Naive B cell (primary cell): ENCODE results near the gene GRIN1. TPM values are rescaled to one million over a fixed set of nuclear protein-coding genes. Genes with fewer than 3 reads are reported as not detected.

Experiments
- ATAC-seq, 2 donors: fragments of 150-1000 bp; cut with Tn5 transposase; 2 replicates each; pipeline ENCODE4 v1.10.0; 2021; ENCODE audit warnings: low read depth in 2 of 2, mild to moderate bottlenecking in 2 of 2, moderate library complexity in 2 of 2
- DNase-seq: peaks from one replicate; pipeline ENCODE4 v3.0.0; 2022
- H3K27ac Mint-ChIP-seq, 6 donors: one replicate each; pipeline ENCODE4 v1.8.0; 2020 to 2022; ENCODE audit warnings: mild to moderate bottlenecking in 6 of 6, mixed read lengths in 6 of 6, moderate library complexity in 5 of 6, inconsistent platforms in 2 of 6
- H3K27me3 Mint-ChIP-seq, 3 donors: one replicate each; pipeline ENCODE4 v1.8.0; 2021 to 2022; ENCODE audit warnings: mixed read lengths in 3 of 3, mild to moderate bottlenecking in 1 of 3
- H3K36me3 Mint-ChIP-seq, 2 donors: one replicate each; pipeline ENCODE4 v1.8.0; 2020 to 2022; ENCODE audit warnings: mixed read lengths in 2 of 2, inconsistent platforms in 1 of 2, mild to moderate bottlenecking in 1 of 2
- H3K4me1 Mint-ChIP-seq, 3 donors: one replicate each; pipeline ENCODE4 v1.8.0; 2020 to 2022; ENCODE audit warnings: mixed read lengths in 3 of 3, inconsistent platforms in 1 of 3, mild to moderate bottlenecking in 1 of 3, moderate library complexity in 1 of 3
- H3K4me3 Mint-ChIP-seq, 8 donors: one replicate each; pipeline ENCODE4 v1.8.0; 2020 to 2022; ENCODE audit warnings: mild to moderate bottlenecking in 8 of 8, mixed read lengths in 8 of 8, moderate library complexity in 8 of 8, inconsistent platforms in 2 of 8
- H3K9me3 Mint-ChIP-seq, 7 donors: one replicate each; pipeline ENCODE4 v1.8.0; 2020 to 2022; ENCODE audit warnings: mixed read lengths in 7 of 7, mild to moderate bottlenecking in 5 of 7, inconsistent platforms in 2 of 7, moderate library complexity in 1 of 7
- polyA plus RNA-seq, 6 donors: library from polyadenylated mRNA; unstranded; fragments of 300-500 nt; fragmentation: Illumina TruSeq; gene quantifications; one replicate each; pipeline ENCODE4 v1.2.3, GENCODE V29; 2021; ENCODE audit warnings: low read depth in 6 of 6

The GRIN1 gene
- polyA plus RNA-seq, 6 donors from 2014 or later, result not detected

DNA sequence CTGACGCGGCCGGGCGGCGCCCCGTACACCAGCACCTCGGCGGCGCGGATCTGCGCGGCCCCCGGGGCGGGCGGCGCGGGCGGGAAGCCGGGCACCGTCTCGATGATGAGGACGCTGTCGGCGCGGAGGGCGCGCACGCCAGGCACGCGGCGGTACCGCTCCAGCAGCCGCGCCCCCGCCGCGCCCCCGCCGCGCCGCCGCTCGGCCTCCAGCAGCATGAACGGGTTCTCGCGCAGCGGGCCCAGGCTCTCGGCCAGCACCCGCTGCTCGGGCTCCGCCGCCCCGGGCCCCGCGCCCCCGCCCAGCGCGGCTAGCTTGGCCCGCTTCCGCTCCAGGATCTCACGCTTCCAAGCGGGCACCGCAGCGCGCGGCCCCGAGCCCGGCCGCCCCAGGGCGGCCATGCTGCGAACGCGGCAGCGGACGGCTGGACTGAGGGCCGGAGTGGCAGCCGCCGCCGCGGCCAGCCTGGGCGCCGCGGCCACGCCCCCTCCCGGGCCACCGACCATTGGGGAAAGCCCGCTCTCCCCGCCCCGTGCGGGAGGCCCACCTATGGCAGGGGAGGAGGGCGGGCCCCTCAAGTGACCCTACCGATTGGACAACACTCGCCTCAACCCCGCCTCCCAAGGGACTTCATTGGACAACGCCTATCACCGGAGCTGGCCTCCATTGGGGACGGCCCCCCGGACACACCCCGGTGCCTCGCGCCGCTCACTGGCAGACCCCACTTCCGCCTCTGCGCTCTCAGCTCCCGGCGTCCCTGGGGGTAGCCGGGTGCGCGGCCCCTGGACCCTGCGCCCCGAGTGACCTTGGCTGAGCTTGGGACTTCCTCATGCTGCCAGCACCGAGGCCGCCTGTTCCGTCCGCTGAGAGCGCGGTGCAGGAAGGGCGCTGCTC is 61.6 kb downstream of the GRIN1 start, which contains the start of gene TPRN:
TPRN (minus strand) TSS at position 431 of the 894 bp plus-strand sequence; CDS start at position 401, 30 bp downstream.
- no peaks in the 10 kb centered on the region for H3K27me3 Mint-ChIP-seq
- ATAC-seq, result peak; percentile 87 to 89
- H3K27ac Mint-ChIP-seq, result peak within 1 kb of the TSS; percentile 72 to 95 (median 87)

DNA sequence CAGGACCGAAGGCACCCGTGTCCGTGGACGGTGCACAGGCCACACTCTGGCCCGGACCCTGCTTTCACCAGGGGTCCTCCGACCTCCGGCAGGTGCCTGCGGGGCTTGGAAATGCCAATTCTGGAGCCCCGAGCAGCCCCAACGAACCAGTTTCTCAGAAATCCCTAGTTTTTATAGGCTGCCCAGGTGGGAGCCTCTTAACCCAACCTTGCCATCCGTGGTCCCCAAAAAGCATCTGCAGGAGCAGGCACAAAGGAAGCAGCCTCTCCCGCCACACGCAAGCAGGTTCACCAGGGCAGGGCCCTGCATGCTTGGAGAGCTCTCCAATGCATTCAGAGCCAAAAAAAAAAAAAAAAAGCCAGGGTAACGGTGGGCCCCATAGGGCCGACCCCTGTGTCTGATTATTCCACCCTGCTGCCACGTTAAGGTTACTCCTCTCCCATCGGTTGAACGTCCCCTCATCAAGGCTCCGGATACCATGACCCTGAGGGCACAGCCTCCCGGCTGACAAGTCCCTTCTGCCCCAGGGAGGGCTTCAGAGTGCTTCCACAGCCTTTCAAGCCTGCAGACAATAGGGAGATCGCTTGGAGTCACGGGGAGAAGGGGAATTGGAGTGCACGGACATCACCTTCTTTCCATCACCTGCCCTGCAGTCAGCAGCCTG is 62.4 kb downstream of the GRIN1 start:
- Mint-ChIP-seq H3K27ac (peak overlapping the region; percentile 72 to 95 (median 86)), H3K27me3 (no peaks in the 10 kb centered on the region), H3K4me3 (peak overlapping the region; percentile 81 to 92 (median 87)), H3K9me3 (no peaks in the 10 kb centered on the region), H3K4me1 (peaks cover 23 to 50% (median 48%) of the 10 kb centered on the region in 3 donors), H3K36me3 (no peaks in the 10 kb centered on the region)
- ATAC-seq (no peak), DNase-seq (no peak)

More for the DNA sequence above, 61.6 kb downstream of the GRIN1 start, which contains the start of gene TPRN:
- Mint-ChIP-seq H3K4me3 (peak within 1 kb of the TSS; percentile 84 to 92 (median 87)), H3K36me3 (no peaks in the 10 kb centered on the region), H3K9me3 (no peaks in the 10 kb centered on the region), H3K4me1 (peaks cover 15 to 42% (median 40%) of the 10 kb centered on the region in 3 donors)
- peak; percentile 99 for DNase-seq

DNA sequence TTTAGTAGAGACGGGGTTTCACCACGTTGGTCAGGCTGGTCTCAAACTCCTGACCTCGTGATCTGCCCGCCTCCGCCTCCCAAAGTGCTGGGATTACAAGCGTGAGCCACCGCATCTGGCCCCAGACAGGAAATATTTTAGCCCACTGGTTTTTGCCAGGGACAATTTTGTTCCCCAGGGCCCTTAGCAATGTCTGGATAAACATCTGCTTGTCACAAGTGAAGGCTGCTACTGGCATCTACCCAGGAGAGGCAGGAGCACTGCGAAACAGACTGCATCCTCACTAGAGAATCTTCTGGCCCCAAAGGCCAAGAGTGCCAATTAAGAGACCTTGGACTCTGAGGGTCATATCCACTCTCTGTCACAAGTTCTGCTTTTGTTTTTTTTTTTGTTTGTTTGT is 64.0 kb downstream of the GRIN1 start:
- DNase-seq, result no peak
- ATAC-seq, result no peak
- Mint-ChIP-seq H3K36me3 (no peaks in the 10 kb centered on the region), H3K9me3 (no peaks in the 10 kb centered on the region), H3K4me3 (peak overlapping the region in 4 of 8 donors; percentile 51 to 92 (median 66)), H3K27me3 (no peaks in the 10 kb centered on the region), H3K27ac (peak overlapping the region in 1 of 6 donors; percentile 28), H3K4me1 (peaks cover 34 to 64% (median 60%) of the 10 kb centered on the region in 3 donors)

DNA sequence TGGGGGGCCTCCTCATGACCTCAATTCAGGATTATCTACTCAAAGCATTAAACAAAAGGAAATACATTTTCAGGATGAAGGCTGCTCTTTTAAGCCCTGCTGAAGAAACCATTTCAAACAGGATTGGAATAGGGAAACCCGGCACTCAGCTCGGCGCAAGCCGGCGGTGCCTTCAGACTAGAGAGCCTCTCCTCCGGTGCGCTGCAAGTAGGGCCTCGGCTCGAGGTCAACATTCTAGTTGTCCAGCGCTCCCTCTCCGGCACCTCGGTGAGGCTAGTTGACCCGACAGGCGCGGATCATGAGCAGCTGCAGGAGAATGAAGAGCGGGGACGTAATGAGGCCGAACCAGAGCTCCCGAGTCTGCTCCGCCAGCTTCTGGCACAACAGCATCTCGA is 65.8 kb downstream of the GRIN1 start:
- Mint-ChIP-seq H3K4me1 (peaks cover 32 to 71% (median 56%) of the 10 kb centered on the region in 3 donors), H3K36me3 (no peaks in the 10 kb centered on the region), H3K27me3 (no peaks in the 10 kb centered on the region), H3K4me3 (peak overlapping the region; percentile 92 to 97 (median 93)), H3K9me3 (no peaks in the 10 kb centered on the region), H3K27ac (peak overlapping the region; percentile 92 to 98 (median 96))
- no peak for ATAC-seq
- no peak for DNase-seq

DNA sequence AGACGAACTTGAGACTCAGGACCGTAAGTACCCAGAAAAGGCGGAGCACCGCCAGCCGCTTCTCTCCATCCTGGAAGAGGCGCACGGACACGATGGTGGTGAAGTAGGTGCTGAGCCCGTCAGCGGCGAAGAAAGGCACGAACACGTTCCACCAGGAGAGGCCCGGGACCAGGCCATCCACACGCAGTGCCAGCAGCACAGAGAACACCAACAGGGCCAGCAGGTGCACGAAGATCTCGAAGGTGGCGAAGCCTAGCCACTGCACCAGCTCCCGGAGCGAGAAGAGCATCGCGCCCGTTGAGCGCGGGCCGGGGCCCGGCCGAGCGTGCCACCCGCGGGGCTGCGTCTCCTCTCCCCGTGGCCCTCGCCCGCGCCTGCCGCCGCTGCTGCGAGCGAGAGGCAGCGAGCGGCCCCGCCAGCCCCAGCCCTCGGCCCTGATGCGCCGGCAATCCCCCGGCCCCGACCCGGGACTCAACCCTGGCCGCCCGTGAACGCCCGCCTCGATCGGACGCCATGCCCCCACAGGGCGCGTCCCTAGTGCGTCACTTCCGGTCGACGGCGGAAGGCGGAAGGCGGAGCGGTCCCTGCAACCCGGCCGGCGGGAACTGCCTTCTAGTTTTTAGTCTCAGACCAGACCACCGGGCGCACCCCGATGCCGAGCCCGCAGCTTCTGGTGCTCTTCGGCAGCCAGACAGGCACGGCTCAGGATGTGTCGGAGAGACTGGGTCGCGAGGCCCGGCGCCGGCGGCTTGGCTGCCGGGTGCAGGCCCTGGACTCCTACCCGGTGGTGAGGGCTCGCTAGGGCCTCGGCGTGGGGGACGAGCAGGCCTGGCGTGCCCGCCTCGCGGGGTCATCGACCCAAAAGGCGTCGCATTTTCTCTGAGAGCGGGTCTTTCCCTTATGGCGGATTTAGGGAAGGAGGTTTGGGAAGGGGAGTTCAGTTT is 66.4 kb downstream of the GRIN1 start, which contains the start of the genes NDOR1 and TMEM203:
NDOR1 (plus strand) TSS at position 575 of the 944 bp plus-strand sequence; CDS start at position 653, 78 bp downstream.
TMEM203 (minus strand) TSS at position 523 of the 944 bp plus-strand sequence; CDS start at position 289, 234 bp downstream.
- ATAC-seq, result peak; percentile 61 to 64
- DNase-seq, result peak; percentile 93
- Mint-ChIP-seq H3K9me3 (no peaks in the 10 kb centered on the region), H3K27me3 (no peaks in the 10 kb centered on the region), H3K36me3 (no peaks in the 10 kb centered on the region), H3K4me3 (peak within 1 kb of the TSS; percentile 92 to 97 (median 93)), H3K27ac (peak within 1 kb of the TSS; percentile 92 to 98 (median 96)), H3K4me1 (peaks cover 32 to 71% (median 55%) of the 10 kb centered on the region in 3 donors)

DNA sequence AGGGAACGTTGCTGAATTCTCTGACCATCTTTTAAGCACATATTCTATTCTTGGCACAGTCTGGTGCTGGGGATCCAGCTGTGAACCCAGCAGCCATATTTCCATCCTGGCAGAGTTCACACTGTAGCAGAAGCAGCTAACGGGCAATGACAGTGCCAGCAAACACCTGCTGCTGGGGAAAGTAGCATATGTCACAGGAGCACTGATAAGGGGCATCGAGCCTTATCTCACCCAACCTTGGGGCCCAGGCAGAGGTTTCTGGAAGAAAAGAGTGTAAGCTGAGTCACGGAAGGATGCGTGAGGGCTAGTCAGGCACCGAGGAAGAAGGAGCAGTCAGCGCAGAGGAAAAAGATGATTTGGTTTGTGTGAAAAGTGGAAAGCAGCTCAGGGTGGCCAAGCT is 67.6 kb downstream of the GRIN1 start:
- H3K4me1 Mint-ChIP-seq, result peaks cover 38 to 68% (median 51%) of the 10 kb centered on the region in 3 donors
- H3K36me3 Mint-ChIP-seq, result no peaks in the 10 kb centered on the region
- no peaks in the 10 kb centered on the region for H3K9me3 Mint-ChIP-seq
- H3K27me3 Mint-ChIP-seq, result no peaks in the 10 kb centered on the region
- peak overlapping the region in 4 of 6 donors; percentile 71 to 96 (median 85) for H3K27ac Mint-ChIP-seq
- peak overlapping the region; percentile 86 to 97 (median 93) for H3K4me3 Mint-ChIP-seq
- ATAC-seq (no peak), DNase-seq (no peak)

DNA sequence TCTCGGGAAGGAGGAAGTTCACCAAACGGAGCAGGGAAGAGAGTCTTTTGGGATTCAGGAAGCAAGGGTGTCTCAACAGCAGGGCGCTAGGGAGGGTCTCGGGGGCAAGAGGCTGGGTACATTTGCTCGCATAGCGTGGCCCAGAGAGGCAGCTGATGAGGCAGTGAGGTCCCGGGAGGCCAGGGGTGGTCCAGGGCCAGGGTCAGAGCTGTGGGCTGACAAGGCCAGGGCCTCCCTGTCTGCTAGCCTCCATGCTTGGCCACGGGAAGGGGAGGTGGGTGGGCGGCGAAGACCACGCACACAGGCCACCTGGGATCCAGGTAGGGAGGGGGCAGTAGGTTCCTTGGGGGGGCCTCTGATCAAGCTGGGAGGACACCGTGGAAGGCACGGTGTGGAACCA is 72.6 kb downstream of the GRIN1 start:
- ATAC-seq (no peak), DNase-seq (no peak)
- no peaks in the 10 kb centered on the region for H3K36me3 Mint-ChIP-seq
- peaks cover 17 to 26% (median 19%) of the 10 kb centered on the region in 3 donors for H3K4me1 Mint-ChIP-seq
- no peaks in the 10 kb centered on the region for H3K9me3 Mint-ChIP-seq
- H3K4me3 Mint-ChIP-seq, result no peak overlapping the region
- peak overlapping the region in 1 of 6 donors; percentile 65 for H3K27ac Mint-ChIP-seq
- H3K27me3 Mint-ChIP-seq, result no peaks in the 10 kb centered on the region

DNA sequence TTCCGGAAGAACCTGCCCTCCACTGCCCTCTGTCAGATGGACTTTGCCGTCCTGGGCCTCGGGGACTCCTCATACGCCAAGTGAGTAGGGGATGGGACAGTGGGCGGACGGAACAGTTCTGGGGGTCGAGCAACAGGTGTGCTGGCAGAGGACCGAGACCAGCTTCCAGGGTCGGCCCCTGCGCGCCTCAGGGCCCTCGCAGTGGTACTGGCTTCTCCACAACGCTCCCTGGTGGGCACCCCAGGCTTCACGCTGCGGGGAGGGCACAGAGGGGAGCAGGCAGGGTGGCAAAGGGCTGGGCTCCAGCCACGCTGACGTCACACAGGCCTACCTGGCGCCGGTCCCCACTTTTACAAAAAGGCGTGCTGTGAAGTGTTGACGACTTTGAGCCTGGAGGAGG is 73.6 kb downstream of the GRIN1 start:
- peaks cover 7 to 16% (median 9%) of the 10 kb centered on the region in 3 donors for H3K4me1 Mint-ChIP-seq
- no peaks in the 10 kb centered on the region for H3K27me3 Mint-ChIP-seq
- ATAC-seq (no peak), DNase-seq (no peak)
- no peak overlapping the region for H3K27ac Mint-ChIP-seq
- peak overlapping the region in 1 of 8 donors; percentile 56 for H3K4me3 Mint-ChIP-seq
- no peaks in the 10 kb centered on the region for H3K36me3 Mint-ChIP-seq
- H3K9me3 Mint-ChIP-seq, result no peaks in the 10 kb centered on the region

DNA sequence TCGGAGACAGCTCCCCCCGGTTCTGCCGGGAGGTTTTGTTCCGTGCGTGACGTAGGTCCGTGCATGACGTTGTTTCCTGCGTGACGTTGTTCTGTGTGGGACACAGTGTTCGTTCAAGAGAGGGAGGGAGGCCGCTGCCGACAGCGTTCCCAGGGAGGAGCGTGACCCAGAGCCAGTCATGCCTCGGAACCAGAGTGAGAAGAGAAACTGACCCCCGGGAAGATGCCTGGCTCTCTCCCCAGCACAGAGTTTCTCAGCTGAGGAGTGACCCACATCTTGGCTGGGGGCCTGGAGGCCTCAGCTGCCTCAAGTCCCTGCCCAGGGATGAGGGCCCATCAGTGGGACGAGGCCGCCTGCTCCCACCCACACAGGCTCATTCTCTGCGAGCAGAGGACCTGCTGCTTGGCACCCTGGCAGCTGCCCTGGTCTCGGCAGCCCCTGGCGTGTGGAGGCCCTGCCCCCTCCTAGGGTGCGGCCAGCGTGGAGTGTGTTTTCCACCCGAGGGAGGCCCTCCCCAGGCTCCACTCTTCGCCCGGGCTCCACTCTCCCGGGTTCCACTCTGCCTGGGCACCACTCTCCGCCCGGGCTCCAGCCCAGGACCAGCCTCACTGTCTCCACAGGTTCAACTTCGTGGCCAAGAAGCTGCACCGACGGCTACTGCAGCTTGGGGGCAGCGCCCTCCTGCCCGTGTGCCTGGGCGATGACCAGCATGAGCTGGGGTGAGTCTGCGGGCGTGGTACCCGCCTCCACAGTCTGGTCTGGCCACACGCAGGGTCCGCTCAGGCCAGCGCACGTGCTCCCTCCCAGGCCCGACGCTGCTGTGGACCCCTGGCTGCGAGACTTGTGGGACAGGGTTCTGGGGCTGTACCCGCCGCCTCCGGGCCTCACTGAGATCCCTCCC is 74.5 kb downstream of the GRIN1 start:
- no peaks in the 10 kb centered on the region for H3K27me3 Mint-ChIP-seq
- peak overlapping the region in 1 of 6 donors; percentile 37 for H3K27ac Mint-ChIP-seq
- no peaks in the 10 kb centered on the region for H3K36me3 Mint-ChIP-seq
- peak overlapping the region in 2 of 8 donors; percentile 56 to 69 for H3K4me3 Mint-ChIP-seq
- no peak for DNase-seq
- peaks cover 5 to 11% (median 7%) of the 10 kb centered on the region in 3 donors for H3K4me1 Mint-ChIP-seq
- no peak for ATAC-seq
- no peaks in the 10 kb centered on the region for H3K9me3 Mint-ChIP-seq

DNA sequence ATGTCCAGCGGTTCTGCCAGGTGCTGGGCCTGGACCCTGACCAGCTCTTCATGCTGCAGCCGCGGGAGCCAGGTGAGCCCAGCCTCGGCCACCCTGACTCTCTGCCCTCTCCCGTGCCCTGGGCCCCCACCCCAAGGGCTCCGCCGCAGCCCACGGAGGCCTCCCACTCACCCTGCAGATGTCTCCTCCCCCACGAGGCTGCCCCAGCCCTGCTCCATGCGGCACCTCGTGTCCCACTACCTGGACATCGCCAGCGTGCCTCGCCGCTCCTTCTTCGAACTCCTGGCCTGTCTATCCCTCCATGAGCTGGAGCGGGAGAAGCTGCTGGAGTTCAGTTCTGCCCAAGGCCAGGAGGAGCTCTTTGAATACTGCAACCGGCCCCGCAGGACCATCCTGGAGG is 75.7 kb downstream of the GRIN1 start:
- Mint-ChIP-seq H3K36me3 (no peaks in the 10 kb centered on the region), H3K9me3 (no peaks in the 10 kb centered on the region), H3K4me1 (peaks cover 4 to 7% (median 5%) of the 10 kb centered on the region in 3 donors), H3K27ac (no peak overlapping the region), H3K4me3 (no peak overlapping the region), H3K27me3 (no peaks in the 10 kb centered on the region)
- DNase-seq (no peak), ATAC-seq (no peak)

DNA sequence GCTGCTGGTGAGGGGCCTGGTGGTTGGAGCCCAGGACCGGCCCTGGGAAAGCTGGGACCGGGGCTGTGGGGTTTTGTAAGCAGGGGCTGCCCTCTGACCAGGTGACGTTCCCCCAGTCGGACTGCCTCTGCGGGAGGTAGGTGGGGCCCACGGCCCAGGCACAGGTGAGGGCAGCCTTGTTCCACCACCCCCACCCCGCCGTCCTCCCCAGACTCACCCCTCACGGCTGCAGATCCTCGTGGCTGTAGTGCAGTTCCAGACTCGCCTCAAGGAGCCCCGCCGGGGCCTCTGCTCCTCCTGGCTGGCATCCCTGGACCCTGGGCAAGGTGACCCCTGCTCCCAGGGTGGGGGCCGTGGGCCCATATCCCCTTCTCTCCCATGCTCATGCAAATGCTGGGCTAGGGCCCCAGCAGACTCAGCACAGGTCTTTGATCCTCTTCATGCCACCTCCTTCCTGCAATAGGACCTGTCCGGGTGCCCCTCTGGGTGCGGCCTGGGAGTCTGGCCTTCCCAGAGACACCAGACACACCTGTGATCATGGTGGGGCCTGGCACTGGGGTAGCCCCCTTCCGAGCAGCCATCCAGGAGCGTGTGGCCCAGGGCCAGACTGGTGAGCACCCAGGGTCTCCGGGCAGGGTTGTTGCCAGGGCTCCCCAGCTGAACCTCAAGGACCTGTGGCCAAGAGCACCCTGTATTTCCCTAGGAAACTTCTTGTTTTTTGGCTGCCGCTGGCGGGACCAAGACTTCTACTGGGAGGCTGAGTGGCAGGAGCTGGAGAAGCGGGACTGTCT is 76.4 kb downstream of the GRIN1 start:
- Mint-ChIP-seq H3K36me3 (no peaks in the 10 kb centered on the region), H3K9me3 (no peaks in the 10 kb centered on the region), H3K27me3 (no peaks in the 10 kb centered on the region), H3K27ac (no peak overlapping the region), H3K4me3 (no peak overlapping the region), H3K4me1 (peaks cover 4 to 7% (median 5%) of the 10 kb centered on the region in 3 donors)
- ATAC-seq (no peak), DNase-seq (no peak)
